ENCODE results near the gene SAPCD1.
"Not testable (repeated sequence)": the region's sequence is repeated elsewhere in the genome, so short reads cannot be mapped to it uniquely, and the experiment has no call there.

Gene SAPCD1

DNA sequence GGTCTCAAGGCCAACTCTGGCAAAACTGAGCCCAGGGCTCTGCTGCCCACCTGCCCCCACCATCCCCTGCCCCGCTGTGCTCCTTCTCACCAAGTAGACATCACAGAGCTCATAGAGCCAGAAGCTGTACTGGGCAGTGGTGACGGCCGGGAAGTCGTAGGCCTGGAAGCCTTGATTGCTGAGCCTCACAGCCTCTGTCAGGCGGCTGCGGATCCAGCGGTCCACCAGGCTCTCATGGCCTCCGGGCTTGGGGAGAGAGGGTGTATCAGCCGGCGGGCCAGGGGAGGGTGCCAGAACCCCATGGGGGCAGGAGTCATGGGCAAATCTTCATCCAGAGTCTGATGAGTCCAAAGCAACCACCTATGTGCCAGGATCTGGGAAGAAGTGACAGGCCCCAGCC lies 17.5 kb downstream of the SAPCD1 start:
- DNase-seq, result no peak

DNA sequence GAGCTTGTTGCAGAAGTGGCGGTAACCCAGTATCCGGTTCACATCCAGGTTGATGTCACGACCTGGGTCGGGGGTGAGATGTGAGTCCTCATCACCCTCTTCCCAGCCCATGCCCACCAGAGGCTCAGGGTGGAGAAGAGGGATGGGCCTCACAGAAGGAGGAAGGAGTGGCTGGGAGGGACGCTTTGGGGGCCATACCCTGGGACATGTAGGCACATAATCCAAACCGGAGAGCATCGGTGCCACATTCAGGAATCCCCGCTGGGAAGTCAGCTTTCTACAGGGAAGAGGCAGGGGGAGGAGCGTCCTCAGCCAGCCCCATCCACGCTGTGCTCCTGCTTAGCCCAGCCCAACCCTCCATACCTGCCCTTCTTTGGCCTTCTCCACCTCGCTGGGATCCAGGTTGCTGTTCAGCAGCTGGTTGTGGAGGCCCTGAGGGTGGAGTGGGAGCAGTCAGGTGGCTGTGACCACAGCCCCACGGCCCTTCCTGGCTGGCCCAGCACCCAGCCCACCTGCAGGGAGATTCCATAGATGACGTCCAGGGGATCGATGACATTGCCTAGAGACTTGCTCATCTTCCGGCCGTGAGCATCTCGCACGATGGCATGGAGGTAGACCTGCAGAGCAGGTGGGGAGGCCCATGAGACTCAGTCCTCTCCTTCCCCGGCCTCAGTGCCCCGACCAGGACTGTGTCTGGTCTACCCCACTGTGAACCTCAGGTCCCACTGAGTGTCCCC lies 18.2 kb downstream of the SAPCD1 start:
- no peak for DNase-seq

DNA sequence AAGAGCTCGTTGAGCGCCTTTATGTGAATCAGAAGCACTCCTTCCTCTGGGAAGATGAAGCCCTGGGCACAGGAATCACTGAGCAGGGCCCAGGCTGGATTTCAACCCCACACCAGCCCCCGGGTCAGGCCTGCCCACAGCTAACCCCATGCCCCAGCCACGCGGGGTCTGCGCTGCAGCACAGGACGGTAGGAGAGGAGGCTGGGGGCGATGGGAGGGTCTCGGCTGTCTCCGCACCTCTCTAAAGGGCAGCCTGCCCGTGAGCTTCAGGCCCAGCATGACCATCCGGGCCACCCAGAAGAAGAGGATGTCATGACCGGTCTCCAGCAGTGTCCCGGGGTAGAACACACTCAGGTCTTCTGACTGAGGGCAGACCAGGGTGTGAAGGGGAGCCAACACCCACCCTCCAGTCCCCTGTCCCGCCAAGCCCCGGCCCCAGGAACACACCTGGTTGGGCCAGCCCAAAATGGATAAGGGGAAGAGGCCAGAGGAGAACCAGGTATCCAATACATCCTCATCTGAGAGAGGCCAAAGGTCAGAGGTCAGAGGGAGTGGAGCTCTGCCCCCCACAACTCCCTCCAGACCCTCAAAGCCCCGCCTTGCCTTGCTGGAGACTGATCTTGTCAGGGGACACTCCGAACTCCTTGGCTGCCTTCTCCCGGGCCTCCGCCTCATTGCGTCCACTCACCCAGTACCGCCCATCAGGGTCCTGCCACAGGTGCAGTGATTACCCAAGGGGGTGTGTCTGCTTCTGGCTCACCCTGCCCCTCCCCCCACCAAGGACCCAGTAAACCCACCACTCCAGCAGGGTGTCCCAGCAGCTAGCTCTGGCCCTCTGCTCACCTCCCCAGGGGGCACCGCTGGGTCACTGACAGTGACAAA lies 19.0 kb downstream of the SAPCD1 start:
- no peak for DNase-seq

DNA sequence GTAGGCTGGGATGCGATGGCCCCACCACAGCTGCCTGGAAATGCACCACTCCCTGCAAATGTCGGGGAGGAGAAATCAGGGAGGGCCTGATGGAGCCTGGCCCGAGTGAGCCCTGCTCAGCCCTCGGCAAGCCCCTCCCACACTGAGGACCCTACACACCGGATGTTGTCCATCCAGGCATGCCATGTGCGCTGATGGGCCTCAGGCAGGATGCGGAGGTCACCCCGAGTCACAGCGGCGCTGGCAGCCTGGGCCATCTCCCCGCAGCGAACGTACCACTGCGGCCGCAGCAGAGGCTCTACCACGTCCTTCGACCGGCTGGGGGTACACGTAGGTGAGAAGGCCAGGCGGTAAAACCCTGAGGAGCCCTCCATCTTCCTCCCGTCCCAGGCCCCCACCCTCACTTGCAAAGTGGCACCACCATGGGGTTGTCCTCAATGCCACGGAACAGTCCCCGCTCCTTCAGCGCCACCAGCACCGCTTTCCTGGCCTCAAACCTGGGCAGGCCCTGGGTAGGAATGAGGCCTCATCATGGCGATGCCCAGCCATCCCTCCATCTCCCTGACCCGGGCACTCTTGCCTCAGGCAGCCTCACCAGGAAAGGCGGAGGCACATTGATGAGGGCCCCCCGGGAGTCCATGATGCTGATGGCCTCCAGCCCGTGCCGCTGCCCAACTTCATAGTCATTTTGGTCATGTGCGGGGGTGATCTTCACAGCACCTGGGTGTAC lies 19.8 kb downstream of the SAPCD1 start:
- DNase-seq, result no peak

DNA sequence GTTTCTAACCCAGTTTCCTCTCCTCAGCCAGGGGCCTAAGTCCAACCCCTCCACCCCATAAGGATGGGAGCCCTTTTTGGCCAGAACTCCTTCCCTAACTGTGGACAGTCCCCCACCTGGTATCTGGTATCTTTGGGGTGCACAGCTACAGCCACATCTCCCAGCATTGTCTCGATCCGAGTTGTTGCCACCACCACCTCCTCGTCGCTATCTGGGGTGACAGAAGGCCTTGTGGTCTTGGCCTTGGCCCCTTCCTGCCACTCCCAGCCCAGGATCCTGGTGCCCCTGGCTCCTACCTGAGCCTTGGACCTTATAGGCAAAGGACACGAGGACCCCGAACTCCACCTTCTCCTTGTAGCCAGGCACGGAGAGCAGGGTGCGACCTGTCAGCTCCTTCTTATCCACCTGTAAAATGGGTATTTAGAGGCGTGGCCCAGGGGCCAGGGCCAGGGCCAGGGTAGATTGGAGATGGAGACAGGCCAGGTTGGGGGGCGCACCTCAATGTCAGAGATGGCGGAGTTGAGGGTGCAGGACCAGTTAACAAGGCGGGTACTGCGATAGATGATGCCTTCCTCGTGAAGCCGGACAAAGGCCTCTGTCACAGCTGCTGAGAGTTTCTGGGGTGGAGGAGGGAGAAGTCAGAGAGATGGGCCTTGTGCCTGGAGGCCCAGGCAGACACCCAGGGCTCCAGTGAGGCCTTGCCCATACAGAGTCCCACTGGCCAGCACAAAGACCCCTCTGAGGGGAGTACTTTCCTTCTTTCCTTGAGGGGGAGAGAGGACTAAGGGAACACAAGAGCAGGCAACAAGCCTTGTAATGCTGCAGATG lies 21.9 kb downstream of the SAPCD1 start:
- no peak for DNase-seq

DNA sequence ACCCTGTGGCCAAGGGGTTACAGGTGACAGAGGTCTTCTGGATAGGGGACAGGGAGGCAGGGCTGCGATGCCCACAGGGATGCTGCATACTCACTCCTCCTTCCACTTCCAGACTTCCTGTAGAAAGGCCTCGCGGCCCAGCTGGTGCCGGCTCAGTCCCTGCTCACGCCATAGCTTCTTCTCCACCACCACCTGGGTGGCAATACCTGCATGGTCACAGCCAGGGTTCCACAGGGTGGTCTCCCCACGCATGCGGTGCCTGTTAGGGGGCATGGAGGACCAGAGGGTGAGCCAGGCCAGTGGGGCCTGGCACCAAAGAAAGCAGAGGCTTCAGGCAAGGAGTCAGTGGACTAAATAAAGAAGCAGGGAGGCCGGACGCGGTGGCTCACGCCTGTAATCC lies 23.0 kb downstream of the SAPCD1 start:
- no peak for DNase-seq

DNA sequence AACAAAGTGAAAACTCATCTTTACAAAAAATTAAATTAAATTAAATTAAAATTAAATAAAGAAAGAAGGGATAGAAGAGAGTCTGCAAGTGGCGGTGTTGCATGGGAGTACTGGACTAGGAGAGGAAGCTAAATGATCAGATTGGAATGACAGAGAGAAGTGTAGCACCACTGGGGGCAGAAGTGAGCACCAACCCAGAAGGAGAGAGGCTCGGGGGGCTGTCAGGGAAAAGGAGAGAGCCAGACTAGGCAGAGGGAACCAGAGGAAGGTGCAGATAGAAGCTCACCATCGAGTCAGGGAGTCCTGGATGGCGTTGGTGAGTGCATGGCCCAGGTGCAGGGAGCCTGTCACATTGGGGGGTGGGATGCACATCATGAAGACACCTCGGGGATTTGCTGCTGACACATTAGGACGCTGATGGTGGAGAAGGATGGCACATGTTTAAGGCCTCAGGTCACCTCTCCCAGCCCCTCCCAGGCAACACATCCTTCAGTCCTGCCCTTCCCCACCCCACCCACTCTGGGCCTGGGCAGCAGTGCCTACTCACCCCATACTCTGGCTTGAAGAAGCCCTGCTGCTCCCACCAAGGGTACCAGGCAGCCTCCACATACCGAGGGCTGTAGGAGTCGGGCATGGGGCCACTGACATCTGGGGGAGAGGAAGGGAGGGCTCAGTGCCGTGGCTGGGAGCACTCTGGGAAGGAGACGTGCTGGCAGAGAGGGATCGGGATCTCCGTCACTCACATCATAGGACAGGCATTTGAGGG lies 29.1 kb downstream of the SAPCD1 start:
- peak; percentile 23 for DNase-seq

DNA sequence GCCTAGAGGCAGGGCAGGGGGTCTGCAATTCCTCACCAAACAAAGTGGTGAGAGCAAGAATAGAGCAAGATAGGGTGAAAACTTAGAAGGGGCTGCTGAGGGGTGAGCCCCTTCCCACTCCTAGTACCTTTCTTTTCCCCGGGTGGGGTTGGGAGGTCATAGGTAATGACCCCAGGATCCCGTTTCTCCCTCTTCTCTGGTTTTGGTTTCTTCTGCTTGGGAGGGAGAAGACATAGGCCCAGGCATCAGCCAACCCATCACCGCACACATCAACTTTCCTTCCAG lies 29.6 kb downstream of the SAPCD1 start:
- DNase-seq, result no peak

DNA sequence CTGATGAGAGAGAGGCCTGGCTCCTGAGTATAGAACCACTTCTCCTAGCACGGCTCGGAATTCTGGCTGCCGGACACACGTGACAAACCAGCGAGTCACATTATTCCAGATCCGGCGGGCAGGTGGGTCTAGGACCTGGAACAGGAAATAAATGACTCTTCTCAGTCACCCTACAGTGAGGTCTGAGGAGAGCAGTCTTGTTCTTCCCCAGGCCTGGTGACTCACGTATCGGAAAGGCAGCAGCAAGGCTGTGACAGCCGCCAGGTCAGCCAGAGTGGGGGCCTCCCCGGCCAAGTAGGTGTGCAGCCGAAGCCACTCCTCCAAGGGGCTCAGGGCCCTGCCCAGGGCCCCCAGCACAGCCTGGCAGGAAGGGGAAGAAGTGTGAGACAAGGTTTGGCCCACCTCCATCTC lies 30.3 kb downstream of the SAPCD1 start:
- no peak for DNase-seq

DNA sequence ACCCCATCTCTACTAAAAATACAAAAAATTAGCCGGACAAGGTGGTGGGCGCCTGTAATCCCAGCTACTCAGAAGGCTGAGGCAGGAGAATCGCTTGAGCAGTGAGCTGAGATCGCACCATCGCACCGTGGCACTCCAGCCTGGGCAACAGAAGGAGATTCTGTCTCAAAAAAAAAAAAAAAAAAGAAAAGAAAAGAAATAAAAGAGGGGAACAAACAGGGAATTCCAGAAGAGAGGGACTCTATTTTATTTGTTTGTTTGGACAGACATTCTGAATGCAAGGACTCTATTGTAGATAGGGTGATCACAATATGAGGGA lies 31.4 kb downstream of the SAPCD1 start:
- not testable (repeated sequence) for DNase-seq

DNA sequence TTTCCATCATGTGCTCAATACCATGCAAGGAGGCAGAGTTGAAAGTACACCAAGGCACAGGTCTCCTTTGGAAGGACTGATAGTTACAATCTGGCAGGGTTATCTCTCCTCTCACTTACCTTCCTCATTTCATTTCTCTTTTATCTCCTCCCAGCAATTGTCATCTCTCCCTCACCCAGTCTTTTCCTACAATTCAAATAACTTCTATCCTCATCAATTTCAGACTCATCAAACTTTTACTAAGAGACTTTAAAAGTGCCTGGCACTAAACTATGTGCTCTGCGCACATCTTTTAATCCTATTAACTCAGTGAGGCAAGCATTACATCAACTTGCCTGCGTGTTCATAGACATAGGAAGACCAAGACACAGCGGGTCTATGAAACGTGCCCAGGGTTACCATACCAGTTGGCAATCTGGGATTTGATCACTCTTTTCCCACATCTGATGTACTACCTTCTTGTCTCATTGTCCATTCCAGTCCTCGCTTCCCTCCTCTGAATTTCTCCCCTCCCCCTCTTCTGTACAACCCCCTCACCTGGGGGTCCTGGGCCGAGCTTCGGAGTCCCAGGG lies 31.9 kb downstream of the SAPCD1 start:
- DNase-seq, result no peak

DNA sequence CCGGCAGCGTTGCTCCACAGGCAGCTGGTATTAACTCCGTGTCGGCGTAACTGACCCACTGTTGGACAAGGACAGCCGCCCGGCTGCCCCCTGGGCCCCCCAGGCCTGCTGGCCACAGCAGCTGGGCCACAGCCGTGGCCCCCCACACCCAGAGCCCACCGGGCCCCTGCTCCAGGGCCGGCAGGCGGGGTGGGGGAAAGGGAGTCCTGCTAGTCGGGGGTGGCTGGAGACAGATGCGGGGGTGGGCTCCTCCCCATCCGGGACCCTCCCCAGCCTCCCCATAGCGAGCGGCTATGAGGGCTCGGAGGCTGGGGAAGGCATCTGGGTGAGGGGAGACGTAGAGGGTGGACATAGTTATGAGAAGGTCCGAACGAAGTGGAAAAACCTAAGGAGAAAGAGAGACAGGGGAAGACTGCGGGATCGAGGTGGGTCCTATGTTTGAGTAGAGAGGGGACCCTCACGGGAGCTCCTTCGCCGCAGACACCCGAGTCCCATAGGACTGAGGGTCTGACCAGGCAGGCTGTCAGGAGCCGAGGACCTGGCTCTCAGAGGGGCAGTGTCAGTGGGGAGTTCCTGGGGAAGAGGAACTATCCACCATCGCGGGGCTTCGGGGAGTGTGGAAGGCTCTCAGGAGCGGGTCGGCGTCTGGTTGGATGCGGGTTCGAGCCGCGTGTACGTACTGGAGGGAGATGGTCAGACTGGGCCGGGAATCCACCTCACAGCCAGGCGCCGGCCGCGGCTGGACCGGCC lies 32.6 kb downstream of the SAPCD1 start:
- DNase-seq, result no peak

DNA sequence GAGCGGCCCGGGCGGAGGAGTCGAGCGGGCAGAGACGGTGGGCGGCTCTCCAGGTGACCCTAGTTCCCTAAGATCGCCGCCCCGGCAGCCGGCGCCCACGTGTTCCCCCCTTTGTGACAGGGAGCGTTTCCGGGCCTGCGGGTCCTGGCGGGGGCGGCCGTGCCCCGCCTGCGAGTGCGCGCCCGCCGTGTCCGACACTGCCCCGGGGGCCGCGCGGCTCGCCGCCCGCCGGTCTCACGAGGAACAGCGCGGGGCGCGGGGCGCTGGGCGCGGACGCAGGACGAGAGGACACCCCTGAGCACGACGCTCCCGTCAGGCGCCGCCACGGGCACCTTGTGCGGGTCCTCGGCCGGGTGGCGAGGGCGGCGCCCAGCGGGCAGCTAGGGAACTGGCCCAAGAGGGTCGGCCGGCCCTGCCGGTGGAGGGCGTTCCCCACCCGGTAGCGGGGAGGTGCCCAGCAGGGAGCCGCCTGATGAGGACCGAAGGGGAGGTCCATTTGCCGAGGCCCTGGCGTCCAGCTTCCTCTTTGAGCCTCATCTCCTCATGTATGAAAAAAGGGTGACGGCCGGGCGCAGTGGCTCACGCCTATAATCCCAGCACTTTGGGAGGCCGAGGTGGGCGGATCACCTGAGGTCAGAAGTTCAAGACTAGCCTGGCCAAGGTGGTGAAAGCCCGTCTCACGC lies 33.3 kb downstream of the SAPCD1 start, which contains the start of gene VARS1:
Gene VARS1 (minus strand): TSS at position 137 of the 683 bp plus-strand sequence. CDS start 535 bp downstream, outside the sequence.
- peak; percentile 79 for DNase-seq

DNA sequence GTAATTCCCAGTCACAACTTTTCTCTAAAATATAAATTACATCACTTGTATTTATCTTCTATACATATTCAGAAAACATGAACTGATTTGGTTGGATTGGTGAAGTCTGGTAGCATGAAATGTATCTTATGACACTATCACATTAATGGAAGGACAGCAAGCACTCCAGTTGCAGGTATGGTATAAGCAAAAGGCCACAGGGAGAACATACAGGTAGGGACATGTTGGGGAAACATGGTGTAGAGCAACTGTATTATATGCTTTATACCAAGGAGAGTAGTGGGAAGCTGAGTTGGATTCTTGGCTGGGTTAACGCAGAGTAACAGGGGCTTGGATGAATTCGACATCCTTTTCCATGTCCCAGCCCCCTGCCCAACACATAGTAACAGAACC lies 34.5 kb downstream of the SAPCD1 start:
- no peak for DNase-seq

DNA sequence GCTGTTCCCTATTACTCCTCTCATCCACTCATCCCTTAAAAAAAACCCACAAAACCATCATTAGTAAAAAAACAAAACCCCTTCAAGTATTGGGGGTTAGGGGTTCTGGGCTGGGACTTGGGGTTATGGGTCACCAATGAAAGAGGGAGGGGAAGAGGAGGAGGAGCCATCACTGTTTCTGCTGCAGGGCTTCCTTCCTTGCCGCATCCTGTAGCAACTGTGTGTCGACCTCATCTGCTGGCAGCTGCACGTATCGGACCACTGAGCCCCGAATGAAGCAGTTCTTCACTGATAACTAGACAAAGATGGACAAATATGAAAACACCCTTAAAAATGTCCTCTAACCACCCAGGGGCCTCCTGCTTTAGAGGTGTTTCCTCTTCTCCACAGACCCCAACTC lies 35.1 kb downstream of the SAPCD1 start:
- DNase-seq, result no peak

DNA sequence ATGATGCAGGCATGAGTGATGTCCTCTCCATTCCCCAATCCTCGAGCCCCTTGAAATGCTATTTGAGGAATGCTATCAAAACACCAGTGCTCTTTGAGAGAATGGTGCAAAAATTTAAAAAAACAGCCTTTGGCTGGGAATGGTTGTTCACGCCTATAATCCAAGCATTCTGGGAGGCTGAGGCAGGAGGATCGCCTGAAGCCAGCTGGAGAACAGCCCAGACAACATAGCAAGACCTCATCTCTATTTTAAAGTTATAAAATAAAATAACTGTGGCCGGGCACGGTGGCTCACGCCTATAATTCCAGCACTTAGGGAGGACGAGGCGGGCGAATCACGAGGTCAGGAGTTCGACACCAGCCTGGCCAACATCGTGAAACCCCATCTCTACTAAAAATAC lies 37.3 kb downstream of the SAPCD1 start:
- no peak for DNase-seq

DNA sequence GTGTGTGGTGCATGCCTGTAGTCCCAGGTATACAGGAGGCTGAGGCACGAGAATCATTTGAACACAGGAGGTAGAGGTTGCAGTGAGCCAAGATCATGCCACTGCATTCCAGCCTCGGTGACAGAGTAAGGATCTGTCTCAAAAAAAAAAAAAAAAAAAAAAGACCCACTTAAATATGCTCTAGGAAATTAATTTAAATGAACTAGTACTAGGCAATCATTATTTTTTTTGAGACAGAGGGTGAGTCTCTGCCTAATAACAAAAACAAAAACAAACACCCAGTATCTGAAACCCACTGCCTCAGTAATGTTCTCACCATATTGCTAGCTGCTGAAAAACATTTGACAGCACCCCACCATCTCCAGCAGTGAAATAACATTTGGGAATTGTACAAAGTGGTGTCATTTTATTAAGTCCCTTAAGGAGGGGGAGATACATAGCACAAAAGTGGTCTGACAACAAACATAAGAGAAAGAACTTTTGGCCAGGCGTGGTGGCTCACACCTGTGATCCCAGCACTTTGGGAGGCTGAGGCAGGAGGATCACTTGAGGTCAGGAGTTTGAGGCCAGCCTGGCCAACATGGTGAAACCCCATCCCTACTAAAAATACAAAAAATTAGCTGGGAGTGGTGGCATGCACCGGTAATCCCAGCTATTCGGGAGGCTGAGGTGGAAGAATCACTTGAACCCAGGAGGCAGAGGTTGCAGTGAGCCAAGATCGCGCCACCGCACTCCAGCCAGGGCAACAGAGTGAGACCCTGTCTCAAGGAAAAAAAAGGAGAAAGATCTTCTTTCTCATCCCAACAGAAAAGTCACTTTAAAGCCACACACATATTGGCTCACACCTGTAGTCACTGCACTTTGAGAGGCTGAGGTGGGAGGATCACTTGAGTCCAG lies 38.8 kb downstream of the SAPCD1 start:
- not testable (repeated sequence) for DNase-seq

DNA sequence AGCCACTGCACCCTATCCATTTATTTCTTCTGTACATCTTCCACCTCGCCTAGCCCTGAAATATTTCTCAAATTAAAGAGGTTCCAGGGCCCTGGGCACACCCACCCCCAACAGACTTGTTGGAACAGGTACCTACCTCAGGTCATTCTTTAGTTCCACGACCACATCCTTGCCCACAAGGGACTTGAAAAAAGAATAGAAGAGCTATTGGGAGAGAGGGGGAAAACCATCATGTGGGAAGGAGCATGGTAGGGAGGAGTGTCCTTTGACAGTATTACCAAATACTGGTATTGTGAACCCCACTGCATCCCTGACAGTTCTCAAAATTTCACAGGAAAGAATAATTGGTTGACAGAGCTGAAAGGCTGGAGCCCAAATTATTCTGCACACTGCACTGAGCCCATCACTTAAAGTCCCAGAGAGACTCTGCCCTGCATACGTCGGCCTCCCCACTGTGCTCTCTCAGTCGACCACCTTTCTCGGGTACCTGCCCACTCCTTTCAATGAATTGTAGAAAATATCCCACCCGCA lies 43.5 kb downstream of the SAPCD1 start:
- DNase-seq, result no peak
